Mesendoderm (in vitro differentiated cells): ENCODE data around the gene ACOT11.

ENCODE experiments used
- DNase-seq: peaks from one replicate; pipeline ENCODE4 v3.0.0; 2013
- H2AK5ac ChIP-seq: 2 replicates; pipeline ENCODE4 v1.6.1; 2013; ENCODE audit warnings: low read length, inconsistent platforms
- H2BK120ac ChIP-seq: 2 replicates; pipeline ENCODE4 v1.6.1; 2013; ENCODE audit warnings: low read depth, mild to moderate bottlenecking, low read length, moderate library complexity, mixed read lengths
- H2BK15ac ChIP-seq: replicated peaks from 2 replicates; pipeline ENCODE4 v1.6.1; 2013; ENCODE audit warnings: low read depth, mild to moderate bottlenecking, moderate library complexity
- H2BK5ac ChIP-seq: 2 replicates; pipeline ENCODE4 v1.6.1; 2013; ENCODE audit warnings: low read length, inconsistent platforms
- H3K18ac ChIP-seq: 2 replicates; pipeline ENCODE4 v1.6.1; 2013; ENCODE audit warnings: mild to moderate bottlenecking, low read length, mixed read lengths
- H3K23ac ChIP-seq: one replicate; pipeline ENCODE4 v1.6.1; 2013; ENCODE audit warnings: low read length
- H3K27ac ChIP-seq: 2 replicates; pipeline ENCODE4 v1.5.1; 2013; ENCODE audit warnings: low read depth, mild to moderate bottlenecking, inconsistent platforms, low read length, moderate library complexity
- H3K27me3 ChIP-seq: 2 replicates; pipeline ENCODE4 v1.6.1; 2013; ENCODE audit warnings: low read length, control low read depth, mild to moderate bottlenecking, inconsistent platforms; ENCODE audit not compliant: insufficient read depth, poor library complexity
- H3K36me3 ChIP-seq: 2 replicates; pipeline ENCODE4 v1.6.1; 2013; ENCODE audit warnings: low read length, inconsistent platforms; ENCODE audit not compliant: control insufficient read depth, insufficient read depth
- H3K4ac ChIP-seq: one replicate; pipeline ENCODE4 v1.6.1; 2013; ENCODE audit warnings: low read depth, mild to moderate bottlenecking, low read length, moderate library complexity
- H3K4me1 ChIP-seq: 2 replicates; pipeline ENCODE4 v1.6.1; 2013; ENCODE audit warnings: low read depth, low read length, inconsistent platforms; ENCODE audit not compliant: control insufficient read depth
- H3K4me2 ChIP-seq: 2 replicates; pipeline ENCODE4 v1.6.1; 2013; ENCODE audit warnings: low read length
- H3K4me3 ChIP-seq: 2 replicates; pipeline ENCODE4 v1.5.1; 2013; ENCODE audit warnings: mild to moderate bottlenecking, low read length
- H3K56ac ChIP-seq: one replicate; pipeline ENCODE4 v1.6.1; 2013; ENCODE audit warnings: low read length
- H3K79me1 ChIP-seq: 2 replicates; pipeline ENCODE4 v1.6.1; 2013; ENCODE audit warnings: low read length, inconsistent platforms
- H3K79me2 ChIP-seq: 2 replicates; pipeline ENCODE4 v1.6.1; 2013; ENCODE audit warnings: mild to moderate bottlenecking, low read length; ENCODE audit not compliant: control insufficient read depth, insufficient read depth
- H3K9ac ChIP-seq: 2 replicates; pipeline ENCODE4 v1.6.1; 2013; ENCODE audit warnings: low read length, inconsistent platforms
- H4K5ac ChIP-seq: one replicate; pipeline ENCODE4 v1.6.1; 2013; ENCODE audit warnings: low read length
- H4K8ac ChIP-seq: one replicate; pipeline ENCODE4 v1.6.1; 2013; ENCODE audit warnings: low read depth, mild to moderate bottlenecking, control low read depth, low read length, moderate library complexity
- WGBS: extraction: QIAGEN DNeasy Blood & Tissue Kit; methylation state at CpG from one replicate; pipeline ENCODE4 v1.1.7; 2013; ENCODE audit warnings: low lambda C conversion rate, missing lambda C conversion rate; ENCODE audit not compliant: insufficient coverage; ENCODE audit errors: extremely low coverage; 5-methylcytosine and 5-hydroxymethylcytosine counted together

ACOT11 gene

DNA sequence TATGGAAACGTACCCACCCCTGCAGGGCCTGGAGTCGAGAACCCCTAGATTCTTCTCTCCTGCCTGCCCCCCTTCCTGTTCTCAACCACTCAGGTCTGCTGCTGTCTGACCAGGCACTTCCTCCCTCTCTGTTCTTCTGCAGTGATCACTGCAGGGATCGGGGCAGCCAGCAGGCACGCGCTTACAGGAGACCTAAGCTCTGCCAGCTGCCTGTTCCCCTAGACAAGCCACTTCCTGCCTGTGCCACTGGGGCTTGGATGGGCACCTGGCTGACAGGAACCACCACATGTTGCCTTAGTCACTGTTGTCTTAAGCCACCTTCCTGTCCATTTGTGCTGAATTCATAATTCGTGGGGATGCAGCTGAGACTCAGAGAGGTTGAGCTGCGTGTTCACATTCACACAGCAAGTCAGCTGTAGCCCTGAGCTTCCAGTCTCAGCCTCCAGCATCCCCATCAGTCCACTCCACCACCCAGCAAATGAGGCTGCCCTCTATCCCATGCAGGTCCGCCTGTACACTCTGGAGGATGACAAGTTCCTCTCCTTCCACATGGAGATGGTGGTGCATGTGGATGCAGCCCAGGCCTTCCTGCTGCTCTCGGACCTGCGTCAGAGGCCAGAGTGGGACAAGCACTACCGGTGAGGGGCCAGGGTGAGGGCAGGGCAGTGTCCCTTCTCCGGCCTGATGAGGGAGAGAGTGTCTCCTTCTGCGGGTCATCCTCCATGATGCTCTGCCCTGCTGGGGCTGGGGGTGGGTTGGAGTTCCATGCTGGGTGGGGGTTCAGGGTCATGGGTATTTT, 56.7 kb downstream of the ACOT11 start:
- H4K5ac ChIP-seq: no peak overlapping the region
- H3K4me3 ChIP-seq: no peak overlapping the region
- no peak for DNase-seq

DNA sequence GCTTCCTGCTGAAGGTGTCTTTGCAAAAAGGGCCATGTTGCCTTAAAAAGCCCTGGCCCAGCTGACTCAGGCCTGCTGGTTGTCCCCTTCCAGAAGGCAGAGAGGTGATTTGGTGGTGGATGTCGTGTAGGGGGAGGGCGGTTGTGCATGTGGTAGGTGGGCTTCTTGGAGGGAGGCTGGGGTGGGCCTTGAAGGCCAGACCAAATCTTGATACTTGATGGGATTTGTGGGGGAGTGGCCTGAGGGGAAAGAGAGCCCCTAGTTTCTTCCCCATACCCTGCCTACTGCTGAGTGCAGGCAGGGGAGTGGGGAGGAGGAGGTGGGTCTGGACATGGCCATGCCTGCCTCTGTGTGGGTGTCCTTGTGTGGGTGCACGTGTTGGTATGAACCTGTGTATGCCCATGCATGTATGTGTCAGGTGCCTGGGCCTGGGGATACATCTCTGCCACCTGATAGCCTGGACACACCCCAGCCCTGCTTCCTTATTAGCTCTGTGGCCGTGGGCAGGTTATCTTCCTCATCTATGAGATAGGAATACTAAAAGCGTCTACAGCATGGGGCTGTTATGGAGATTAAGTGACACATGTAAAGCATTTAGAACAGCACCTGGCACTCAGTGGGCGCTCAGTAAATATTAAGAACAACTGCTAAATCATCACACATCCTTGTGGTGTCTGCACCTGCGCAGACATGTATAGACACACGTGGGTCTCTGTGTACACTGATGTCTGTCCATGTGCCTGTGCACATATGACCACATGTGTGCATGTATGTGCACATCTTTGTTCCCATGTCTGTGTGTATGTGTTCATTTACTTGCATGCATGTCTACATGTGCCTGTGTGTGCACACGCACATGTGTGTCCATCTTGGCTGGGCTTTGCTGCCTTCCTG, 58.3 kb downstream of the ACOT11 start:
- DNase-seq: no peak
- Histone ChIP-seq H3K27me3 (no peaks in the 10 kb centered on the region), H3K4me3 (no peak overlapping the region), H3K18ac (no peak overlapping the region), H3K4me2 (no peak overlapping the region), H3K36me3 (no peaks in the 10 kb centered on the region), H3K79me2 (no peaks in the 10 kb centered on the region), H2BK120ac (no peak overlapping the region), H3K27ac (no peak overlapping the region), H3K23ac (no peak overlapping the region), H3K4me1 (no peaks in the 10 kb centered on the region), H3K79me1 (no peaks in the 10 kb centered on the region), H2BK5ac (no peak overlapping the region), H3K4ac (no peak overlapping the region), H4K5ac (no peak overlapping the region), H2BK15ac (no peak overlapping the region), H3K56ac (no peak overlapping the region), H2AK5ac (no peak overlapping the region), H4K8ac (no peak overlapping the region), H3K9ac (no peak overlapping the region)
- no CpG with 5 or more reads among the region's 9 CpGs for WGBS

More for the DNA sequence above, 56.7 kb downstream of the ACOT11 start:
- Histone ChIP-seq H3K4ac (no peak overlapping the region), H3K79me2 (no peaks in the 10 kb centered on the region), H3K36me3 (peaks cover 1% of the 10 kb centered on the region), H3K4me1 (no peaks in the 10 kb centered on the region), H2BK15ac (no peak overlapping the region), H3K23ac (no peak overlapping the region), H3K27ac (no peak overlapping the region), H2BK5ac (no peak overlapping the region), H4K8ac (no peak overlapping the region), H3K27me3 (no peaks in the 10 kb centered on the region), H2BK120ac (no peak overlapping the region), H3K4me2 (no peak overlapping the region), H3K18ac (no peak overlapping the region), H3K9ac (no peak overlapping the region), H3K56ac (no peak overlapping the region), H2AK5ac (no peak overlapping the region), H3K79me1 (no peaks in the 10 kb centered on the region)
- no CpG with 5 or more reads among the region's 13 CpGs for WGBS

GRCh38 chr1:54606990-54607325, 58.9 kb downstream of the ACOT11 start:
- H2AK5ac ChIP-seq: no peak overlapping the region
- WGBS: no CpG with 5 or more reads among the region's 13 CpGs
- no peak overlapping the region for H3K23ac ChIP-seq
- H3K27ac ChIP-seq: no peak overlapping the region
- H3K27me3 ChIP-seq: no peaks in the 10 kb centered on the region
- DNase-seq: no peak
- no peak overlapping the region for H2BK5ac ChIP-seq
- no peaks in the 10 kb centered on the region for H3K4me1 ChIP-seq
- H4K8ac ChIP-seq: no peak overlapping the region
- H2BK15ac ChIP-seq: no peak overlapping the region
- H2BK120ac ChIP-seq: no peak overlapping the region
- no peak overlapping the region for H3K56ac ChIP-seq
- no peak overlapping the region for H3K9ac ChIP-seq
- no peaks in the 10 kb centered on the region for H3K79me1 ChIP-seq
- no peaks in the 10 kb centered on the region for H3K79me2 ChIP-seq
- no peaks in the 10 kb centered on the region for H3K36me3 ChIP-seq
- H4K5ac ChIP-seq: no peak overlapping the region
- no peak overlapping the region for H3K4me2 ChIP-seq
- no peak overlapping the region for H3K4me3 ChIP-seq
- H3K18ac ChIP-seq: no peak overlapping the region
- H3K4ac ChIP-seq: no peak overlapping the region

- no peak overlapping the region for H2BK5ac ChIP-seq
- H3K4me2 ChIP-seq: no peak overlapping the region
- no peaks in the 10 kb centered on the region for H3K79me2 ChIP-seq
- H2BK15ac ChIP-seq: no peak overlapping the region
- no peak overlapping the region for H3K56ac ChIP-seq
- H3K36me3 ChIP-seq: no peaks in the 10 kb centered on the region
- no peaks in the 10 kb centered on the region for H3K27me3 ChIP-seq
- H3K27ac ChIP-seq: no peak overlapping the region
- no peak overlapping the region for H4K5ac ChIP-seq
- no peaks in the 10 kb centered on the region for H3K79me1 ChIP-seq
- no peak overlapping the region for H4K8ac ChIP-seq
- no peak overlapping the region for H2AK5ac ChIP-seq
- H3K4ac ChIP-seq: no peak overlapping the region
- no peak overlapping the region for H3K23ac ChIP-seq
- no CpG with 5 or more reads among the region's 19 CpGs for WGBS
- H2BK120ac ChIP-seq: no peak overlapping the region
- H3K4me3 ChIP-seq: no peak overlapping the region
- H3K18ac ChIP-seq: no peak overlapping the region
- no peaks in the 10 kb centered on the region for H3K4me1 ChIP-seq
- DNase-seq: no peak
- no peak overlapping the region for H3K9ac ChIP-seq
Observed at GRCh38 chr1:54607821-54608565, 60.0 kb downstream of the ACOT11 start.

DNA sequence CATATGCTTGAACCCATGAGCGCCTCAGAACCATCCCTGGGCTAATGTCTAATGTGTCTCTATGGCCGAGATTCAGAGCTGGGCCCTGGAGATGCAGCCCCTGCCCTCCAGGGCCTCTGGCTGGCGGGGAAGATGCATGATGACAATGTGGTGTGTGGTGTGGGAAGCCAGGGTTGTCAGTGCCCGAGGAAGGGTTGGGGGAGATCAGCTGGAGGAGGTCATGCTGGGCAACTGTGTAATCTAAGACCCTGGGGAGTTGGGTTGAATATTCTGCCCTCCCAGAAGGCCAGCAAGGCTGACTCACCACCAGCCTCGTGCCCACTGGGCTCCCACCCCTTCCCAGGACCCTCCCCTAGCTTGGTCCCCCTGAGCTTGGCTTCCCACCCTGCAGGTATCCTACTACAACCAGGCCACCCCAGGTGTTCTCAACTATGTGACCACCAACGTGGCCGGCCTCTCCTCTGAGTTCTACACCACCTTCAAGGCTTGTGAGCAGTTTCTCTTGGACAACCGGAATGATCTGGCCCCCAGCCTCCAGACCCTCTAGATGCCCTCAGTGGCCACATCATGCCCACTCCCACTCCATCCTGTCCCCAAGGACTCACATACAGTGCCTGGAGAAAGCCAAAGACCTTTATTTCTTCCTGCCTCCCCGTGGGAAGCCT, 60.7 kb downstream of the ACOT11 start:
- H3K56ac ChIP-seq: no peak overlapping the region
- no peak for DNase-seq
- H3K4me3 ChIP-seq: no peak overlapping the region
- no peak overlapping the region for H3K4me2 ChIP-seq
- H3K27me3 ChIP-seq: no peaks in the 10 kb centered on the region
- H3K4ac ChIP-seq: no peak overlapping the region
- H3K9ac ChIP-seq: no peak overlapping the region
- no peak overlapping the region for H3K18ac ChIP-seq
- H3K4me1 ChIP-seq: no peaks in the 10 kb centered on the region
- H2BK120ac ChIP-seq: no peak overlapping the region
- no peak overlapping the region for H2AK5ac ChIP-seq
- WGBS: no CpG with 5 or more reads among the region's 9 CpGs
- no peak overlapping the region for H2BK15ac ChIP-seq
- H3K79me1 ChIP-seq: no peaks in the 10 kb centered on the region
- H4K5ac ChIP-seq: no peak overlapping the region
- no peak overlapping the region for H3K27ac ChIP-seq
- H3K36me3 ChIP-seq: no peaks in the 10 kb centered on the region
- H4K8ac ChIP-seq: no peak overlapping the region
- no peak overlapping the region for H3K23ac ChIP-seq
- H2BK5ac ChIP-seq: no peak overlapping the region
- H3K79me2 ChIP-seq: no peaks in the 10 kb centered on the region
